WERI-Rb-1 (cell line): ENCODE results near the gene EPHA4.
A peak's percentile ranks its signal among the peaks of the same experiment; 100 is the strongest.

Experiments
- DNase-seq: peaks from one replicate; pipeline ENCODE4 v3.0.0-alpha.2; 2020
- H3K27ac ChIP-seq: fragments of 250-450 bp; sonication (Bioruptor Pico); 2 replicates; pipeline ENCODE4 v1.5.1; 2020; ENCODE audit warnings: mild to moderate bottlenecking, moderate library complexity
- H3K27me3 ChIP-seq: fragments of 250-450 bp; sonication (Bioruptor Pico); 2 replicates; pipeline ENCODE4 v1.5.1; 2021; ENCODE audit warnings: mild to moderate bottlenecking, low read depth, moderate library complexity; ENCODE audit not compliant: insufficient read depth, severe bottlenecking
- H3K36me3 ChIP-seq: fragments of 250-450 bp; sonication (Bioruptor Pico); 2 replicates; pipeline ENCODE4 v1.5.1; 2020; ENCODE audit warnings: mild to moderate bottlenecking, moderate library complexity
- H3K4me3 ChIP-seq: 2 replicates; pipeline ENCODE4 v1.5.1; 2011; ENCODE audit warnings: low read depth, mild to moderate bottlenecking, control low read depth, low read length
- H3K9me3 ChIP-seq: fragments of 250-450 bp; sonication (Bioruptor Pico); 2 replicates; pipeline ENCODE4 v1.5.1; 2021; ENCODE audit warnings: mild to moderate bottlenecking, moderate library complexity; ENCODE audit not compliant: severe bottlenecking
- CTCF ChIP-seq: IDR thresholded peaks from 2 replicates; pipeline ENCODE4 v1.5.1; 2011; ENCODE audit warnings: low read depth, mild to moderate bottlenecking, control low read depth, inconsistent platforms, low read length

EPHA4 gene

GRCh38 chr2:221429741-221430491, 142.2 kb downstream of the EPHA4 start:
- H3K9me3 ChIP-seq = no peaks in the 10 kb centered on the region
- no peak for TF ChIP-seq CTCF
- H3K27ac ChIP-seq = no peak overlapping the region
- DNase-seq = no peak
- no peak overlapping the region for H3K4me3 ChIP-seq
- H3K36me3 ChIP-seq = no peaks in the 10 kb centered on the region
- no peaks in the 10 kb centered on the region for H3K27me3 ChIP-seq

- no peak overlapping the region for H3K27ac ChIP-seq
Measured at GRCh38 chr2:221428896-221429295, 143.2 kb downstream of the EPHA4 start.

GRCh38 chr2:221426929-221427328, 145.2 kb downstream of the EPHA4 start:
- no peak for TF ChIP-seq CTCF
- Histone ChIP-seq H3K27ac (no peak overlapping the region), H3K27me3 (no peaks in the 10 kb centered on the region), H3K4me3 (no peak overlapping the region), H3K36me3 (no peaks in the 10 kb centered on the region), H3K9me3 (no peaks in the 10 kb centered on the region)
- peak; percentile 31 for DNase-seq

More at GRCh38 chr2:221428896-221429295, 143.2 kb downstream of the EPHA4 start:
- TF ChIP-seq CTCF = no peak
- Histone ChIP-seq H3K36me3 (no peaks in the 10 kb centered on the region), H3K27me3 (no peaks in the 10 kb centered on the region), H3K4me3 (no peak overlapping the region), H3K9me3 (no peaks in the 10 kb centered on the region)
- no peak for DNase-seq

GRCh38 chr2:221425891-221426290, 146.2 kb downstream of the EPHA4 start:
- DNase-seq = no peak
- Histone ChIP-seq H3K9me3 (no peaks in the 10 kb centered on the region), H3K27me3 (no peaks in the 10 kb centered on the region), H3K27ac (no peak overlapping the region), H3K4me3 (no peak overlapping the region), H3K36me3 (no peaks in the 10 kb centered on the region)
- no peak for TF ChIP-seq CTCF

- no peaks in the 10 kb centered on the region for H3K36me3 ChIP-seq
- TF ChIP-seq CTCF = no peak
- H3K9me3 ChIP-seq = no peaks in the 10 kb centered on the region
- H3K27ac ChIP-seq = no peak overlapping the region
- no peaks in the 10 kb centered on the region for H3K27me3 ChIP-seq
- no peak overlapping the region for H3K4me3 ChIP-seq
- no peak for DNase-seq
Measured at GRCh38 chr2:221425353-221425752, 146.8 kb downstream of the EPHA4 start.
